COLO829 (cell line): ENCODE data around the gene HSPA1A.

Experiments
- DNase-seq: peaks from one replicate; pipeline ENCODE4 v3.0.0; 2012; ENCODE audit warnings: low spot score

Gene HSPA1A

DNA sequence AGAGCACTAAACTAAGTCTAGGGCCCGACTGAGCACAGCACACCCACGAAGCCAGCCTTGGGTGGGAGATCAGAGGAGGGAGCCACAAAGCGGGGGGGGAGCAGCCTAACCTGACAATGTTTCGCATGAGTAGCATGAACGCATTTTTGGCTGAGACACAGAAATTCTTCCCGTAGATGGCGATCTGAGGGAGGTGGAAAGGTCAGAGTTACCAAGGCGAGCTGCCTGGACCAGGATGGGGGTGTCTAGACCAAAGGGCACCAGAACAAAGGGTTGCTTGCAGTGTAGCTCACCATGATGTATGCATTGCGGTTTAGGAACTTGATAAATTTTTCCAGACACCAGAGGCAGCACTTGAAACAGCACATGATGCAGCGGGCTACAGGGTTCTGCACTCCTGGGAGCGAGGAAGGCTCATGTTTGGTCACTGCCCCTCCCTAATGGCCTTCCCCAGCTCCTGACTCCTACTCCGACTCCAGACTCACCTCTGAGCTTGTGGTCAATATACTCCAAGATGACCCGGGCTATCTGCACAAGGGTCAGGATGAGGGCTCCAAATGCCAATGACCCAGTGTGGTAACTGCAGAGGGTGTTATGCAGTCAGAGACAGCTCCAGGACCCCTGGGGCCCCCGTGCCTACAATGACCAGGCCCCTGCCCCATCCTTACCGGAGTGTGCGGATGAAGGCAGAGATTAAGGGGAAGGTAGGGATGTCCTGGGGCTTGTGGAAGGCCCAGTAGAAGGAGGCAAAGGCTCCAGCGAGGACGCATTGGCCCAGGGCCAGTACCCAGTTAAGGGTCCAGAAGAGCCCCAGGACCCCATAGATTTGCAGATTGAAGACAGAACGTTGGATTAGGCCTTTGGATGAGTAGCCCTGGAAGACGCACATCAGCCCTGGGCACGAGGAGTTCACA lies 50.1 kb downstream of the HSPA1A start:
- DNase-seq, result no peak
